ENCODE results near the gene AGXT.

Gene AGXT

GRCh38 chr2:240906911-240907590, 38.4 kb downstream of the AGXT start:
- no peak for TF ChIP-seq CTCF (IDR thresholded peaks at IDR 0.05; ENCODE audit: low read depth, low read length)
- DNase-seq (ENCODE audit: low read depth in 2 of 2) = no peak
- no peak overlapping the region for H3K4me3 ChIP-seq (replicated peaks in 1 of 2; ENCODE audit: low read depth in 2 of 2, low read length in 2 of 2)

- no peak overlapping the region for H3K4me3 ChIP-seq (replicated peaks in 1 of 2; ENCODE audit: low read depth in 2 of 2, low read length in 2 of 2)
- no peak for DNase-seq (ENCODE audit: low read depth in 2 of 2)
- no peak for TF ChIP-seq CTCF (IDR thresholded peaks at IDR 0.05; ENCODE audit: low read depth, low read length)
Observed at GRCh38 chr2:240909216-240909974, 40.8 kb downstream of the AGXT start.

- peak; percentile 52 to 66 for DNase-seq (ENCODE audit: low read depth in 2 of 2)
- no peak for TF ChIP-seq CTCF (IDR thresholded peaks at IDR 0.05; ENCODE audit: low read depth, low read length)
- H3K4me3 ChIP-seq (replicated peaks in 1 of 2; ENCODE audit: low read depth in 2 of 2, low read length in 2 of 2) = no peak overlapping the region
Observed at GRCh38 chr2:240911641-240912265, 43.1 kb downstream of the AGXT start.

GRCh38 chr2:240912878-240913809, 44.5 kb downstream of the AGXT start:
- TF ChIP-seq CTCF (IDR thresholded peaks at IDR 0.05; ENCODE audit: low read depth, low read length) = no peak
- DNase-seq (ENCODE audit: low read depth in 2 of 2) = peak in 1 of 2 donors; percentile 24

GRCh38 chr2:240913810-240914644, 45.4 kb downstream of the AGXT start:
- peak; percentile 72 to 90 for DNase-seq (ENCODE audit: low read depth in 2 of 2)
- no peak overlapping the region for H3K4me3 ChIP-seq (replicated peaks in 1 of 2; ENCODE audit: low read depth in 2 of 2, low read length in 2 of 2)
- TF ChIP-seq CTCF (IDR thresholded peaks at IDR 0.05; ENCODE audit: low read depth, low read length) = peak; percentile 94

More at GRCh38 chr2:240912878-240913809, 44.5 kb downstream of the AGXT start:
- H3K4me3 ChIP-seq (replicated peaks in 1 of 2; ENCODE audit: low read depth in 2 of 2, low read length in 2 of 2) = no peak overlapping the region
